GM18873 (cell line): ENCODE results near the gene HRH3.

Source experiments
- ATAC-seq: cut with Tn5 transposase; IDR thresholded peaks from one replicate; pipeline ENCODE4 v1.9.1; 2021; ENCODE audit warnings: mild to moderate bottlenecking, moderate library complexity, moderate number of reproducible peaks; ENCODE audit not compliant: unreplicated experiment, low FRiP score

The HRH3 gene

GRCh38 chr20:62182469-62183425, 37.3 kb downstream of the HRH3 start, which contains the start of gene MTG2:
Gene MTG2 (plus strand): TSS chr20:62183028. CDS start chr20:62193421, 10,393 bp downstream.
- peak; percentile 83 for ATAC-seq

- ATAC-seq: no peak
Measured at GRCh38 chr20:62181808-62182207, 38.3 kb downstream of the HRH3 start.

GRCh38 chr20:62179162-62179504, 40.9 kb downstream of the HRH3 start:
- ATAC-seq: no peak

- no peak for ATAC-seq
Measured at GRCh38 chr20:62178316-62179161, 41.5 kb downstream of the HRH3 start.

- ATAC-seq: no peak
Measured at GRCh38 chr20:62177307-62177706, 42.8 kb downstream of the HRH3 start.

- ATAC-seq: no peak
Measured at GRCh38 chr20:62176866-62177265, 43.2 kb downstream of the HRH3 start.

- ATAC-seq: no peak
Measured at GRCh38 chr20:62175711-62176110, 44.4 kb downstream of the HRH3 start.

GRCh38 chr20:62174870-62175624, 45.0 kb downstream of the HRH3 start:
- no peak for ATAC-seq

- no peak for ATAC-seq
Measured at GRCh38 chr20:62174021-62174804, 45.9 kb downstream of the HRH3 start.

GRCh38 chr20:62172666-62173065, 47.4 kb downstream of the HRH3 start:
- ATAC-seq: no peak

- ATAC-seq: no peak
Measured at GRCh38 chr20:62171245-62171644, 48.8 kb downstream of the HRH3 start.

GRCh38 chr20:62170536-62170935, 49.5 kb downstream of the HRH3 start:
- no peak for ATAC-seq

GRCh38 chr20:62168890-62169435, 51.1 kb downstream of the HRH3 start:
- no peak for ATAC-seq

- no peak for ATAC-seq
Measured at GRCh38 chr20:62168061-62168460, 52.0 kb downstream of the HRH3 start.

- no peak for ATAC-seq
Measured at GRCh38 chr20:62167474-62167873, 52.6 kb downstream of the HRH3 start.

- ATAC-seq: no peak
Measured at GRCh38 chr20:62165762-62166399, 54.2 kb downstream of the HRH3 start.
